ENCODE measurements around the gene CCDC177. TPM values are rescaled to one million over a fixed set of nuclear protein-coding genes. Genes with fewer than 3 reads are reported as not detected.

The CCDC177 gene
- total and polyA plus RNA-seq, 2 donors (not counting 1 experiment from before 2014, with no cell fraction given): not detected

DNA sequence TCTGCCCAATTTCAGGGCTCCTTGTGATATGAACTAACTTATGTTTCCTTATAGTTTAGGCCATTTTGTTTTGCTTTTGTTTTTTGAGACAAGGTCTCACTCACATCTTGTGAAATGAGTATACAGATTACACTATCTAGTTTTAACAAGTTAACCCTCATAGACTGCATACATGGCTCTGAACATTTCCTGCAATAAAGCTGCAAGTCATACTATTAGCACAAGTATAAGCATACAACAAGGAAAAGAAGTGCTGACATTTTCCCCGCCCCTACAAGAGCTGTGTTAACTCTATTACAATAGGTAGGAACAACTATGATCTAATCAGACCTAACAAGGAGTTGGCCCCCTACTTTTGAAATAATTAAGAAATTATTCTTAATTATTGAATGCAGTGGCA, 35.9 kb downstream of the CCDC177 start:
- H3K27me3 ChIP-seq (ENCODE audit: control insufficient read depth, insufficient read depth, low read length): peaks cover 11% of the 10 kb centered on the region
- TF ChIP-seq, protein P1, sequence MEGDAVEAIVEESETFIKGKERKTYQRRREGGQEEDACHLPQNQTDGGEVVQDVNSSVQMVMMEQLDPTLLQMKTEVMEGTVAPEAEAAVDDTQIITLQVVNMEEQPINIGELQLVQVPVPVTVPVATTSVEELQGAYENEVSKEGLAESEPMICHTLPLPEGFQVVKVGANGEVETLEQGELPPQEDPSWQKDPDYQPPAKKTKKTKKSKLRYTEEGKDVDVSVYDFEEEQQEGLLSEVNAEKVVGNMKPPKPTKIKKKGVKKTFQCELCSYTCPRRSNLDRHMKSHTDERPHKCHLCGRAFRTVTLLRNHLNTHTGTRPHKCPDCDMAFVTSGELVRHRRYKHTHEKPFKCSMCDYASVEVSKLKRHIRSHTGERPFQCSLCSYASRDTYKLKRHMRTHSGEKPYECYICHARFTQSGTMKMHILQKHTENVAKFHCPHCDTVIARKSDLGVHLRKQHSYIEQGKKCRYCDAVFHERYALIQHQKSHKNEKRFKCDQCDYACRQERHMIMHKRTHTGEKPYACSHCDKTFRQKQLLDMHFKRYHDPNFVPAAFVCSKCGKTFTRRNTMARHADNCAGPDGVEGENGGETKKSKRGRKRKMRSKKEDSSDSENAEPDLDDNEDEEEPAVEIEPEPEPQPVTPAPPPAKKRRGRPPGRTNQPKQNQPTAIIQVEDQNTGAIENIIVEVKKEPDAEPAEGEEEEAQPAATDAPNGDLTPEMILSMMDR (conservative IDR thresholded peaks at IDR 0.05 in 1 of 2, IDR thresholded peaks at IDR 0.05 in 1 of 2; ENCODE audit: low read depth in 1 of 2, low read length in 2 of 2): no peak
- no peak for TF ChIP-seq EZH2 (IDR thresholded peaks at IDR 0.05; ENCODE audit: low read length, missing control alignments)
- no peak overlapping the region for H3K9ac ChIP-seq (ENCODE audit: insufficient read depth, low read length)
- no peak overlapping the region for H3K4me2 ChIP-seq (ENCODE audit: extremely low read depth, insufficient read depth, low read length)
- no peak overlapping the region for H2AFZ ChIP-seq (ENCODE audit: low read length)
- no peak overlapping the region for H3K4me3 ChIP-seq (replicated peaks in 1 of 4; ENCODE audit: control extremely low read depth in 1 of 4, insufficient read depth in 1 of 4, low read depth in 3 of 4, low read length in 4 of 4)
- H3K9me3 ChIP-seq (ENCODE audit: control insufficient read depth, insufficient read depth, low read depth, low read length): no peaks in the 10 kb centered on the region
- no peaks in the 10 kb centered on the region for H3K4me1 ChIP-seq (ENCODE audit: control insufficient read depth, extremely low read depth, insufficient read depth, low read length)
- no peaks in the 10 kb centered on the region for H3K79me2 ChIP-seq (ENCODE audit: control insufficient read depth, insufficient read depth, low read length)
- H3K36me3 ChIP-seq (ENCODE audit: control insufficient read depth, insufficient read depth, low read length): no peaks in the 10 kb centered on the region
- no peaks in the 10 kb centered on the region for H4K20me1 ChIP-seq (ENCODE audit: control insufficient read depth, extremely low read depth, insufficient read depth, low read length)
- no peak for DNase-seq (ENCODE audit: low read depth in 2 of 2)
- H3K27ac ChIP-seq (ENCODE audit: insufficient read depth, low read length): no peak overlapping the region

DNA sequence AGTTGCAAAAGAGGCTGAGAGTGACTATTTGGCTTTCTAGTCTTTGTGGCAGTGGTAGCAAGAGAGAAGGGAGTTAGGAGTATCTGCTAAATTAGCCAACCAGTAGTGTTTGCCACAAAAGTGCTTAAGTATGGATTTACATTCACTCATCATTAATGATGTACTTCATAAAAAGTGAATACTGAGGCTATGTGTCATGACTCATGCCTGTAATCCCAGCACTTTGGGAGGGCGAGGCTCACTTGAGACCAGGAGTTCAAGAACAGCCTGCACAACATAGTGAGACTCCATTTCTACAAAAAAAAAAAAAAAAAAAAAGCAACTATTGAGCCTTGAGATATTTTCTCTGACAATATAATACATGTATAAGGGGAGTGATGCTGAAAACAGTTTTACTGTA, 36.8 kb downstream of the CCDC177 start:
- no peak for TF ChIP-seq EZH2 (IDR thresholded peaks at IDR 0.05; ENCODE audit: low read length, missing control alignments)
- TF ChIP-seq, protein P1 (conservative IDR thresholded peaks at IDR 0.05 in 1 of 2, IDR thresholded peaks at IDR 0.05 in 1 of 2; ENCODE audit: low read depth in 1 of 2, low read length in 2 of 2): no peak
- Histone ChIP-seq H3K27me3 (ENCODE audit: control insufficient read depth, insufficient read depth, low read length) (peaks cover 15% of the 10 kb centered on the region), H3K36me3 (ENCODE audit: control insufficient read depth, insufficient read depth, low read length) (no peaks in the 10 kb centered on the region), H3K4me2 (ENCODE audit: extremely low read depth, insufficient read depth, low read length) (no peak overlapping the region), H3K27ac (ENCODE audit: insufficient read depth, low read length) (no peak overlapping the region), H3K79me2 (ENCODE audit: control insufficient read depth, insufficient read depth, low read length) (no peaks in the 10 kb centered on the region), H3K4me1 (ENCODE audit: control insufficient read depth, extremely low read depth, insufficient read depth, low read length) (no peaks in the 10 kb centered on the region), H3K9ac (ENCODE audit: insufficient read depth, low read length) (no peak overlapping the region), H2AFZ (ENCODE audit: low read length) (no peak overlapping the region), H3K4me3 (replicated peaks in 1 of 4; ENCODE audit: control extremely low read depth in 1 of 4, insufficient read depth in 1 of 4, low read depth in 3 of 4, low read length in 4 of 4) (no peak overlapping the region), H3K9me3 (ENCODE audit: control insufficient read depth, insufficient read depth, low read depth, low read length) (no peaks in the 10 kb centered on the region), H4K20me1 (ENCODE audit: control insufficient read depth, extremely low read depth, insufficient read depth, low read length) (no peaks in the 10 kb centered on the region)
- DNase-seq (ENCODE audit: low read depth in 2 of 2): no peak

DNA sequence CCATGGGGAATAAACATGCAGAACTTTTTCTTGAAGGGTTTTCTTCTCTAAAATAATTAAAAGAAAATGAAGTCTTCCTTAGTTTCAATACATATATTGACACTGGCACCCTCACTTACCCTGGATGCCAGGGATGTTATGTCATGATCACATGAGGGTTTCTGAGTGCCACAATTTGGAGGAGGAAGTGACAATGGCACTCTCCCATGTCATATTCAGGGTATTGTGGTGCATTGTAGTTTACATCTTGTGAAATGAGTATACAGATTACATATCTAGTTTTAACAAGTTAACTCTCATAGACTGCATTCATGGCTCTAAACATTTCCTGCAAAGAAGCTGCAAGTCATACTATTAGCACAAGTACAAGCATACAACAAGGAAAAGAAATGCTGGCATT, 37.7 kb downstream of the CCDC177 start:
- no peak for DNase-seq (ENCODE audit: low read depth in 2 of 2)
- H3K9me3 ChIP-seq (ENCODE audit: control insufficient read depth, insufficient read depth, low read depth, low read length): no peaks in the 10 kb centered on the region
- TF ChIP-seq, protein P1 (conservative IDR thresholded peaks at IDR 0.05 in 1 of 2, IDR thresholded peaks at IDR 0.05 in 1 of 2; ENCODE audit: low read depth in 1 of 2, low read length in 2 of 2): no peak
- no peak for TF ChIP-seq EZH2 (IDR thresholded peaks at IDR 0.05; ENCODE audit: low read length, missing control alignments)

More for the DNA sequence above, 37.7 kb downstream of the CCDC177 start:
- H3K4me3 ChIP-seq (replicated peaks in 1 of 4; ENCODE audit: control extremely low read depth in 1 of 4, insufficient read depth in 1 of 4, low read depth in 3 of 4, low read length in 4 of 4): no peak overlapping the region
- H3K4me2 ChIP-seq (ENCODE audit: extremely low read depth, insufficient read depth, low read length): no peak overlapping the region
- H3K27me3 ChIP-seq (ENCODE audit: control insufficient read depth, insufficient read depth, low read length): peaks cover 24% of the 10 kb centered on the region
- no peaks in the 10 kb centered on the region for H3K79me2 ChIP-seq (ENCODE audit: control insufficient read depth, insufficient read depth, low read length)
- no peaks in the 10 kb centered on the region for H4K20me1 ChIP-seq (ENCODE audit: control insufficient read depth, extremely low read depth, insufficient read depth, low read length)
- H3K9ac ChIP-seq (ENCODE audit: insufficient read depth, low read length): no peak overlapping the region
- no peak overlapping the region for H3K27ac ChIP-seq (ENCODE audit: insufficient read depth, low read length)
- no peak overlapping the region for H2AFZ ChIP-seq (ENCODE audit: low read length)
- H3K4me1 ChIP-seq (ENCODE audit: control insufficient read depth, extremely low read depth, insufficient read depth, low read length): no peaks in the 10 kb centered on the region
- no peaks in the 10 kb centered on the region for H3K36me3 ChIP-seq (ENCODE audit: control insufficient read depth, insufficient read depth, low read length)

All from fibroblast of lung (primary cell).